Measurements from ENCODE around the gene VDAC2.
"Not testable (repeated sequence)": the region's sequence is repeated elsewhere in the genome, so short reads cannot be mapped to it uniquely, and the experiment has no call there.

Gene VDAC2, protein sequence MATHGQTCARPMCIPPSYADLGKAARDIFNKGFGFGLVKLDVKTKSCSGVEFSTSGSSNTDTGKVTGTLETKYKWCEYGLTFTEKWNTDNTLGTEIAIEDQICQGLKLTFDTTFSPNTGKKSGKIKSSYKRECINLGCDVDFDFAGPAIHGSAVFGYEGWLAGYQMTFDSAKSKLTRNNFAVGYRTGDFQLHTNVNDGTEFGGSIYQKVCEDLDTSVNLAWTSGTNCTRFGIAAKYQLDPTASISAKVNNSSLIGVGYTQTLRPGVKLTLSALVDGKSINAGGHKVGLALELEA

DNA sequence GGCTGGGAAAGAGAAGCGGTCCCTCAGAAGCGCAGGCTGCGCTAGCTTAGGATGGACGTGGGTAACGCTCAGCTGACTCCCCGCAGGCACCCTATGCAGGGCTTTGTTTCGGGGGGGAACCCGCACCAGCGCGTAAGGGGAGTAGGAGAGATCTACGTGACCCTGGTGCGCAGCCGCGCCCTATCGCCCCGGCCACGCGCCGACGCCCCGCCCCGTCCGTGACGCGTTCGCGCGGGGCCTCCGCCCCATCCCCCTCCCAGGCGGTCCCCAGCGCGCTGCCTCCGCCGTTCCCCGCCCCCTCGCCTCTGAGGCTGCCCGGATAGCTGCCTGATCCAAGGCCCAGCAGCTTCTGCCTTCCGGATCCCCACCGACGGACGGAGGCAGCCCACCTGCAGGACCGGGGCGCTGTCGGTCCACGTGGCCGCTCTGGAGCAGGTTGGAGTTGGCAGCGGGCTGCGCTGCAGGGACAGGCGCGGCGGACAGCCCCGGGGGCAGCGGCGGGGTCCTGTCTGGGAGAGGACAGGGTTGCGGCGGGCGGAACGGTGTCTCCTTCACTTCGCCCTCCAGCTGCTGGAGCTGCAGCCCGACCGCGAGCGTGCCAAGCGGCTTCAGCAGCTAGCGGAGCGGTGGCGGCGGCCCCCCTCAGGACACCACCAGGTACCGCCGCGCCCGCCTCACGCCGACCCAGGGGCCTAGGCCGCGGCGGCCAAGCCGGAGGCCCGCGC lies at the start of gene VDAC2:
TSS of gene VDAC2 (plus strand) at position 515 of the 725 bp plus-strand sequence. CDS start 363 bp downstream, outside the sequence.
- in situ Hi-C loops (cut with MboI; ENCODE audit: low sequenced_read_pairs), result no loop called here

DNA sequence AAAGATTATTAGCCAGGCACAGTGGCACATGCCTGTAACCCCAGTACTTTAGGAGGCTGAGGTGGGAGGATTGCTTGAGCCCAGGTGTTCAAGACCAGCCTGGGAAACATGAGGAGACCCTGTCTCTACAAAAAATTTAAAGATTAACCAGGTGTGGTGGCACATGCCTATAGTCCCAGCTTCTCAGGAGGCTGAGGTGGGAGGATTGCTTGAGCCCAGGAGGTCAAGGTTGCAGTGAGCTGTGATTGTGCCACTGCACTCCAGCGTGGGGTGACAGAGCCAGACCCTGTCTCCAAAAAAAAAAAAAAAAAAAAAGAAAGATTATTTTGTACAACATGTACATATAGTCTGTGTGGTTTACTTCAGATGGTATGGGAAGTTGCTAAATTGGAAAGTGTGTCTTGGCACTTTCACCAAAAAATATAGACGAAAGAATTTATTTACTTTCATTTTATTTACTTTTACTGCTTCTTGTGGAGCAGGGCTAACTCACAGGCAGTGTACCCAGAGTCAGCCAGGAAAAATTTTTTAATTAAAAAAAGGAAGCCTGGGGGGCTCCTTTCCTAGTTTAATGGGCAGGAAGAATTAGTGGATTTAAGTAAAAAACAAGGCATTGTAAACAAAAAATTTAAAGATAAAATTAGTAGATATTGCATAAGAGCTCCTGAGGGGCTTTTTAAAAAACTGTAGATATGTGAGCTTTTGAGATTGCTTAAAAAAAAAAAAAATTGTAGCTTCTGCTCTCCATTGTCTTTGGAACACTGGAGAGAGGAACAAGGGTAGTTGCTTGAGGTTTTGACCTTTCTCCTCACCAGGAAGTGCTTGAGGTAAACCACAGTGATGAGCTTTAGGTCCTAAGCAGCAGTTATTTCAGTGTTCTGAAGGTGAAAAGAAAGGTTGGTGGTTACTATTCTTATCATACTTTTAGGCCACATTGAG lies 44.6 kb upstream of the VDAC2 start:
- in situ Hi-C loops (cut with MboI; ENCODE audit: low sequenced_read_pairs), result no loop called here

DNA sequence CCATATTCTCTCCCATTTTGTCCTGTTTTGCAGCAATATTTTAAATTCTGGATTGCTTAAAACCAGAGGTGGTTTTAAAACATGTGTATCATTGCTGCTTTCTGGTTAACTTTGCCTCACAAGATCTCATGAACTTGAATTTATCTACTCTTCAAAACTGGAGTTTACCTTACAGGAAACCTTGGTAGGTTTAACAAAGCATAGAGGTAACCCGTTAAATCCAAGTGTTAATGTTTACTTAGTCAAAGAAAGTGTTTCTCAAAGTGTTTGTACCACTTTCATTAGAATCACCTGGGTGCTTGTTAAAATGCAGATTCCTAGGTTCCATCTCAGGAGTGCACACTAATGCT lies 44.0 kb upstream of the VDAC2 start:
- in situ Hi-C loops (cut with MboI; ENCODE audit: low sequenced_read_pairs), result no loop called here

DNA sequence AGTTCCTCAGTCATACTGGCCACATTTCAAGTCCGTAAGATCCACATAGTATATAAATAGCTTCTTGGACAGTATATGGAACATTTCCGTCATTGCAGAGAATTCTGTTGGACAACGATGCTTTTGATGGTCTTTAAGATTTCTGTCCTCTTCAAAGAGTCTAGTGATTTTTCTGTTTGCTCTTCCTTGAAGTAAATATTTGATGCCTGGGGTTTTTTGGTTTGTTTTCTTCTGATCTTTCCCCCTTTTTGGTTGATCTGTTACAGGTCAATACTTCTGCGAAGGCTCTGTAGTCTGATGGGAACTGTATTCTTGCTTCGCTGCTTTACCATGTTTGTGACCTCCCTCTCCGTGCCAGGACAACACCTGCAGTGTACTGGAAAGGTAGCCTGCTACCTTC lies 42.3 kb upstream of the VDAC2 start:
- in situ Hi-C loops (cut with MboI; ENCODE audit: low sequenced_read_pairs), result no loop called here

DNA sequence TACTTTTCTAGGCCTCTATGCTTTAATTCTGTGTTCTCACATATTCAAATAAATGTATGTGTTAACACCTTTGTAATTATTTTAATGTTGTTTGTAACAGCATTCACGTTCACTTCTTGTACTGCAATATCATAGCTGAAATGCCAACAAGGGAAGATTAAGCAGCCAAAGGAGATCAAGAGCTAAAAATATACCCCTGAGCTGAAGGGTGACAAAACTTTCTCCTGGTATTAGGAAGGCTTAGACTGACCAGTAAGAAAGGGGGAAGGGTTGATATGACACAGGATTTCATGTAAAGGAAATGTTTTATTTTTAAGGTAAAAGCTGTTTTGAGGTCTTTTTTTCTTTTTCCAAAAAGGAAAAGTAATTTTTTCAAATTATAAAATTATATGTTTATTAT lies 40.4 kb upstream of the VDAC2 start:
- in situ Hi-C loops (cut with MboI; ENCODE audit: low sequenced_read_pairs), result no loop called here

DNA sequence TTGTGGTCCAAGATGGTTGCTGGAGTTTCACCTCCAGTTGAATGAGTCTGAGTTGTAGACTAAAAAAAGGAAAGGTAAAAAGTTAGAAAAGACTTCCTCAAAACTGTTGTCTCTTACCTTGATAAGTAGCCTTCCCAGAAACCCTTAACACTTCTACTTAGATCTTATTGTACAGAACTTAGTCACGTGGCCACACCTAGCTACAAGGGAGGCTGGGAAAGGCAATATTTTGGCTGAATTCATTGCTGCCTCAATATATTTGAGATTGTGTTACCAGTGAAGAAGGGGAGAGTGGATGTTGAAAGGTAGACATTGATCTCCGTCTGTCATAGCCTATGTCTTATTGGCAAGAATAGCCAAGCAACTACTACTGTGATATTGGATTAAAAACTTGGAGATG lies 35.5 kb upstream of the VDAC2 start:
- in situ Hi-C loops (cut with MboI; ENCODE audit: low sequenced_read_pairs), result no loop called here

DNA sequence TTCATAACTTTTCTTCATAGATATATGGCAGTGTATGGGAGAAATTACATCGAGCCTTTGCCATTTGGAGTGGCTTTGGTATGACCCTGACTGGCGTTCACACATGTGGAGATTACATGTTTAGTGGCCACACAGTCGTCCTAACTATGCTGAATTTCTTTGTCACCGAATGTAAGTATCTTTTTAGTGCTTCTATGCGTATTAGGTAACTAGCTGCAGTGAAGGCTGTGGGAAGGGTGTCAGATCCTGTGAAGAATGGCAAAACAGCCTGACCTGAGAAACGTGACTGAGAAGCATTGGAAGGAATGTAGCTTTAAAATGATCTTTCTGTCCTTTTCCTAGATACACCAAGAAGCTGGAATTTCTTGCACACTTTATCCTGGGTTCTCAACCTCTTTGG lies 34.5 kb upstream of the VDAC2 start:
- in situ Hi-C loops (cut with MboI; ENCODE audit: low sequenced_read_pairs), result no loop called here

DNA sequence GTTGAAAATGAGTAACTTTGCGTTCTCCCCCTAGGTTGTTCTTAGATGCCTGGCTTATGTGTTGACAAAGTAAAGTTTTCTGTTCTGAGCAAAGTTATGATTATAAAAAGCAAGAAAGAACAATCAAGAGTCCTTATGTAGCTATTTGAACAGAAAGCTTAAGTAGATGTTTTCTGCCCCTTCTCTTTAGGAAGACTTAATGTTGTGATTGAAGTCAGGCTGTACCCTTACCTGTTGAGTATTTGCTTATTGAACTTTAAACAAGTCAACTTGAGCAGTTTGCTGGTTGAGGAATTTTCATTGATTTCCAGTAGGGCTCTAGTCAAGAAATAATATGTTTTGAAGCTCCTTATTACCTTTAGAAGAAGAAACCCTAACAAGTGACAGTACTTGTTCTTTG lies 33.9 kb upstream of the VDAC2 start:
- in situ Hi-C loops (cut with MboI; ENCODE audit: low sequenced_read_pairs), result no loop called here

DNA sequence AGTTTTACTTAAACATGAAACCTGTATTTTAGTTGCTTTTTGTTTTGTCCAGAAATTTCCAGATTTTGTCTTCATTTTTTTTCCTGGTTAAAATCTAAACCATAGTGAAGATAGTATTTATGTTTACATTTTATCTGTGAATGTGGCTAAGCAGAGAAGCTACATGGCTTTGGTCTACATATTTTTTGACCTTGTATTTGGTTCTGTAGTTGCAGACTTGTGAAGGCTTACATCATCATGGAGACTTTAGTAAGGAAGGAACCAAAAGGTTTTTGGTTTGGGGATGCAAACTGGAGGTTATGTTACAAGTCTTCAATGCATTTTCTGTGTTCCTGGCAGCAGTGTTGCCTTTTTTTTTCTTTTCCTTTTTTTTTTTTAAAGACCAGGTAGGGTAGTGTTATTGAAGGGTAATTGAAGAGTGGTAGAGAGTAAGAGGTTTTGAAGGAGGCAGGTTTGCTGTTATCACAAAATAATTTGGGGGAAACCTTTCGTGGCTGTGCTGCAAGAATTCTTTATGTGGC lies 30.9 kb upstream of the VDAC2 start:
- in situ Hi-C loops (cut with MboI; ENCODE audit: low sequenced_read_pairs), result no loop called here

DNA sequence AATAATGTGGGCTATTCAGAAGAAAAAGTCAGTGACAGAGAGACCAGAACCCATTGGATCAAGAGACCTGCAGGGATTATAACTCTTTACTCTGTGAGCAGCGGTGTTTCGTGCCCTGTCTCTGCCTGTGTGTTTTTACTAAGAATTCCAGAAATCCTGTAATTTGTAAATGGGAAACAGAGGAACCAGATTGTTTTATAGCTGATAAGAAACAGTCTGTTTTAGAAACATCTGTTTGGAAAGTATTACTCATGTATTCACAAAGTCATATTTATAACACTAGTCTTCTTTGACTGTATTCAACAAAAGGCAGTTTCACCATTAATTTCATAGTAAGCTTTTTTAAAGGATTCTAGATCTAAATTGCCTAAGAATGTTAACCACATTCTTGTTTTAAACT lies 30.0 kb upstream of the VDAC2 start:
- in situ Hi-C loops (cut with MboI; ENCODE audit: low sequenced_read_pairs), result no loop called here

DNA sequence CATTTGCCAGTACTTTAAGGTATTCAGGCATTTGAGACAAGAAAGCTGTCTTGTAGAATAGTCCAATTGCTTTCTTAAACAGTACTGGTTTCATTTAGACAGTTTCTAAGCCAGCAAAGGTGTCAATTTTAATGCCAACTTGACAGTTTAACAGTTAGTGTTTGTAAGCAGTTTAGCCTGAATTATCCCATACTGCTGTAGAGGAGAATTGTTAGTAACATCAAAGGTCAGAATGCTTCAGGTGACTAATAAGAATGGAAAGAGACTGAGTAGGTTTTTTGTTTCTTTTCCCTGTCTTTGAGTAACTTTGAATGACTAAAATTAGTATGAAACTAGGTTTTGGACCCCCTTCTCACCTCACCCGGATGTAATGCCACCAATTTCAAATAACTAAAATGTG lies 29.5 kb upstream of the VDAC2 start:
- in situ Hi-C loops (cut with MboI; ENCODE audit: low sequenced_read_pairs), result no loop called here

DNA sequence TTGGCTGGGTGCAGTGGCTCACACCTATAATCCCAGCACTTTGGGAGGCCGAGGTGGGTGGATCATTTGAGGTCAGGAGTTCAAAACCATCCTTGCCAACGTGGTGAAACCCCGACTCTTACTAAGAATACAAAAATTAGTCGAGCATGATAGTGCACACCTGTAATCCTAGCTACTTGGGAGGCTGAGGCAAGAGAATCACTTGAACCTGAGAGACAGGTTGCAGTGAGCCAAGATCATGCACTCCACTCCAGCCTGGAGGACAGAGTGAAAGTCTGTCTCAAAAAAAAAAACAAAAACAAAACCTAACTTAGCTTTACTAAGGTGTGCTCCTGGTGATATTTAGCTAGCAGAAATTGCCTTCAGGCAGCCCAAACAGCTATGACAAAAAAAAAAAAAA lies 24.3 kb upstream of the VDAC2 start:
- in situ Hi-C loops (cut with MboI; ENCODE audit: low sequenced_read_pairs), result no loop called here

DNA sequence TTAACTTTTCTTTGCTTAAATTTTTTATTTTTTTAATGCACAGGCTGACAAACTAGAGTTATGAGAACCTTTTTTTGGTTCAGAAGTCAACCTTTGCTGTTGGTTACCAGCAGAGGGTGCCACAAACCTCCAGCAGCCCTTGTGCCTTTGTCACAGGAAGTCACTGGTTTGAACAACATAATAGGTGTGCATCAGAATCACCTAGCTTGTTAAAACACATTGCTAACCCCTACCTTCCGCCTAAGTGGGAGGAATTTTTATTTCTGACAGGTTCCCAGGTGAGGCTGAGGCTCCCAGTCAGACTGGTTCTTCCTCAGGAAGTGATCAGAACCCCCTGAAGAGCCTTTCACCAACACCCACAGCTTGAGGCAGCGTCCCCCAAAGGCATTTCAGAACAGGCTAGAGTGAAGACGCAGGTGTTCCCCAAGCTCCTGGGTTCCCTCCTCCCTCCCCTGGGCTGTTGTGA lies 22.6 kb upstream of the VDAC2 start:
- in situ Hi-C loops (cut with MboI; ENCODE audit: low sequenced_read_pairs), result no loop called here

DNA sequence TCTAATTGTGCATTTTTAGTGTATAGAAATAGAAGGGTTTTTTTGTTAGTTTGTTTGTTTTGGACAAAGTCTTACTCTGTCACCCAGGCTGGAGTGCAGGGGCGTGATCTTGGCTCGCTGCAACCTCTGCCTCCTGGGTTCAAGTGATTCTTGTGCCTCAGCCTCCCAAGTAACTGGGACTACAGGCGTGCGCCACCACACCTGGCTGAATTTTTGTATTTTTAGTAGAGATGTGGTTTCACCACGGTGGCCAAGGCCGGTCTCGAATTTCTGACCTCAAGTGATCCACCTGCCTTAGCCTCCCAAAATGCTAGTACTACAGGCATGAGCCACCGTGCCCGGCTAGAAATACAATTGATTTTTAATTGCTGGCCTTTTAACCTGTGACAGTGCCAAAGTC lies 22.1 kb upstream of the VDAC2 start:
- in situ Hi-C loops (cut with MboI; ENCODE audit: low sequenced_read_pairs), result not testable (repeated sequence)

DNA sequence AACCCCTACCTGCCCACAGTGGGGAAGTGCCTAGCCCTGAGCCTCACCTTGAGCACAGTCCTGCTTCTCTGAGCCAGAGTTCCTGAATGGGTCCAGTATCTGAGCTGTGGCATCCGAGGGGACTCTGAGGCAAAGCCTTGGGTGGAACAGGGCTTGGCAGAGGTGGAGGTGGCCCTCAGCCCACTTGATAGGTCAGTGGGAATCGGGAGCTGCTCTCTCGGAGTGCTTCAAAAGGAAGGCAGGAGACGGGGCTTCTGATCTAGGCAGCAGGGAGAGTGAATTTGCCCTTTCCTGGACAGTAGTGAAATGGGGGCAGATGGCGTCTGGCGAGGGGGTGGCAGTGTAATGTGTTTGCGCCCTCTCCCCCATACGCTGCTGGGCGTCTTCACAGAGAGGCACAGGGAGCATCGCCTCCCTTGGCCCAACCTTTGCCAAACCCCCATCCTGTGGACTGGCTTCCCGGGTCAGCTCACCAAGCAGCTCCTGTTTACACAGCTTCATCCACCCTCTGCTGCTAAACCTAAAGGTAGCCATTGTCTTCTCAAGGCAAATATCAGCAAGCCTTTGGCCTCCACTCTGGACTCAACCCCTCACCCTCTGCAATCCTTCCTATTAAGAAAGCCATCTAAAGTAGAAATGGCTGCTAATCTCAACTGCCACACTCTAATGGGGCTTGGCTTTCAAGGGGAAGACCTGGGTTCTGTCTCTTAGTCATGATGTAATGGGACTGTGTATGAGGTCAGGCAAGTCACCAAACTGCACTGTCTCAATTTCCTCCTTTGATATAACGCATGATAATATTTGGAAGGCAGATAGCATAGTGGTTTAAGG lies 21.1 kb upstream of the VDAC2 start:
- in situ Hi-C loops (cut with MboI; ENCODE audit: low sequenced_read_pairs), result no loop called here

DNA sequence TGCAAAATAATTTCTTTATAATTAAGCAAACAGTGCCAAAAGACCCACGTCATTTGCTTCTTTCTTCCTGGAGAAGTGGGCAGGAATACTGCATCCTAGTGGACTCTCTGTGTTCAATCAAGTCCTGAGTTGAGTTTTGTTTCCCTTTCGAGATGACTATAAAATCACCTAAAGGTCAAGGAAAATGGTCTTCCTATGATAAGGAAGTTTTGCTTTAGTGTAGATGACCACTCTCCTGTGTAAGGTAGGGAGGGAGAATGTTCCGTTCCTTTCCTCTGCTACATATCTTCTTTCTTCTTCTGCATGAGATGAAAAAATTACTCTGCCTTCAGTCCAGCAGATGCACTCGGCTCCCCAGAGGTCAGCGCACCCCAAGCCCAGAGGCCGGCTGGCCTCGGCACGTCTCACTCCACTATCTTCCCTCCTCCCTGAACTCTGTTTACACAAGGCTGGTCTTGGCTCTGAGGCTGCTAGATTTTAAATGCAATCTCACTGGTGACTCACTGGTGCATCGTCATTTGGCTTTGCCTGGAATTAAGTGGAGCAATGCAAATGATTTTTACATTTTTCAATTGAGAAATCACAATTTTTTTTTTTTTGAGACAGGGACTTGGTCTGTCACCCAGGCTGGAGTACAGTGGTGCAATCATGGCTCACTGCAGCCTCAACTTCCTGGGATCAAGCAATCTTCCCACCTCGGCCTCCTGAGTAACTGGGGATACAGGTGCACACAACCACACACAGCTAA lies 18.6 kb upstream of the VDAC2 start:
- in situ Hi-C loops (cut with MboI; ENCODE audit: low sequenced_read_pairs), result no loop called here

DNA sequence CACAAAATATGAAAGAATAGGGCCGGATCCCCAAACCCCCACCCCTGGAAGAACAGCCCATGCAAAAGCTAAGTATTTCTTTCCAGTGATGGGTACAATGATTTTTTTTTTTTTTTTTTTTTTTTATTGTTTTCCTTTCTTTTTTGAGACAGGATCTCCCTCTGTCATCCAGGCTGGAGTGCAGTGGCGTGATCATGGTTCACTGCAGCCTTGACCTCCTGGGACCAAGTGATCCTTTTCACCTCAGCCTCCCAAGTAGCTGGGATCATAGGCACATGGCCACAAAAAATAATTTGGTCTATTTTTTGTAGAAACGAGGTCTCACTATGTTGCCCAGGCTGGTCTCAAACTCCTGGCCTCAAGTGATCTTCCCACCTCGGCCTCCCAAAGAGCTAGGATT lies 16.0 kb upstream of the VDAC2 start:
- in situ Hi-C loops (cut with MboI; ENCODE audit: low sequenced_read_pairs), result not testable (repeated sequence)

DNA sequence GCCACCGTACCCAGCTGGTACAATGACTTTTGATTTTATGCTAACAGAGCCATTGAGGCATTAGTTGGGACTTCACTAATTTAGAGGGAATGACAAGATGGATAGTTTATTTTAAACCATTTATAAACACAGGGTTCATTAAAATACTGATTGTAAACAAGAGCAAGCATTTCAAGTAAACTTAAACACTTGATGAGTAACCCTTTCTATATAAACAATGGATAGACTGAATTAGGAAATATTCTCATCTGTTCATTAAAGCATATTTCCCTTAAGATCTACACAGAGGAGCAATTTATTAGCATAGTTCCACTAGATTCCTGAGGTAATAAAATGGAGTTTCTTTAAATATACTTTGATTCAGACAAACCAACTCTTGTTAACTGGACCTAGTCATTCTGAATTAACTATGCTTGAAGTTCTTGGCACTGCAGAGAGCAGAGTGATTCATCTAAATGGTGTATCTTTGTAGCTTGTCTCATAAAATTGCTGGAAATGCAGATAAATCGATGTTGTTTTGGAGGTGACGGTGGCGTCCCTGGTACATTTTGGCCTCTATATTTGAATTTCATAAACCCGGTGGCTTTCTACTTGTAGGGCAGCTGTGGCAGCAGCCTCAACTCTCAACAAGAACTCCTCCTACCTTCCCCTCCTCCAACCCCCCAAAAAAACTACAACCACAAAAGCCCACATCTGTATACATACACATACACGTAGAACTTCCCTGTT lies 15.4 kb upstream of the VDAC2 start:
- in situ Hi-C loops (cut with MboI; ENCODE audit: low sequenced_read_pairs), result no loop called here

DNA sequence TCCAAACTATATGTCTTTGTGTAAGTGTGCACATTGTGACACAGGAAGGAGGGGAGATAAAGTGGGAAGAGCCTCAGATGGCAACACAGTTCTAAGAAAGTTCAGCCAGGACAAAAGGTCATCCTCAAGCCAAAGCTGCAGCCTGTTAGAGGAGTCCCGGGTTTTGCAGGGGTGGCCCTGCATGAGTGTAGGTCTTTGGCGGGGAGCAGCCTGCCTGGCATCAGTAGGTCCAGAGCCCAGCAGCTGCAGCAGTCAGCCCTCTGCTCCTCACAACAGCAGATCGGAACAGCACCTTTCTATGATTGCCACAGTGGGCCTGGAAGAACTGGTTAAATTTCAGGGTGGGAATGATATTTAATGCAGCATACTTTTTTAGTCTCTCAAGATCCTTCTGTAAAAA lies 13.5 kb upstream of the VDAC2 start:
- in situ Hi-C loops (cut with MboI; ENCODE audit: low sequenced_read_pairs), result no loop called here
